GM12801 (cell line): ENCODE measurements around the gene PNLDC1.

ENCODE experiments used
- TF ChIP-seq, protein P1 (sequence below): IDR thresholded peaks from one replicate; pipeline ENCODE4 v1.5.1; 2011; ENCODE audit warnings: control low read depth; ENCODE audit not compliant: insufficient read length; ENCODE audit errors: extremely low read depth

PNLDC1 gene

DNA sequence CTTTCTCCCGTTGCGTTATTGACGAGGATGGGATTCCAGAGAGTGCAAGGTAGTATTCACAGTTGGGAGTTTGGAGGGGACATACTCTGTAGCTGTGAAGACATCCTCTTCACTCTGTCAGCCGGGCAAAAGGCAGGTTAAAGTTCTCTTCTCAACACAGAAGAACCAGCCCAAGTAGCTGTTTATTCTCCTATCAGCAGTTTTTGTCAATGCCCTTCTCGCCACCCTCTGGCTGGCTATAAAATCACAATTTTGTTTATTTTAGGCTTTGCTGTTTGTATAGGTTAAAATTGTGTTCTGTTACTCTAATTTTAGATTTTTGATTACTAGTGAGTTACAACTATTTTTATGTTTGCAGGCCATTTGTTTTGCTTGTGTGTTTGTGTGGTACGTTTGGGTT lies 52.8 kb downstream of the PNLDC1 start:
- TF ChIP-seq, protein P1, sequence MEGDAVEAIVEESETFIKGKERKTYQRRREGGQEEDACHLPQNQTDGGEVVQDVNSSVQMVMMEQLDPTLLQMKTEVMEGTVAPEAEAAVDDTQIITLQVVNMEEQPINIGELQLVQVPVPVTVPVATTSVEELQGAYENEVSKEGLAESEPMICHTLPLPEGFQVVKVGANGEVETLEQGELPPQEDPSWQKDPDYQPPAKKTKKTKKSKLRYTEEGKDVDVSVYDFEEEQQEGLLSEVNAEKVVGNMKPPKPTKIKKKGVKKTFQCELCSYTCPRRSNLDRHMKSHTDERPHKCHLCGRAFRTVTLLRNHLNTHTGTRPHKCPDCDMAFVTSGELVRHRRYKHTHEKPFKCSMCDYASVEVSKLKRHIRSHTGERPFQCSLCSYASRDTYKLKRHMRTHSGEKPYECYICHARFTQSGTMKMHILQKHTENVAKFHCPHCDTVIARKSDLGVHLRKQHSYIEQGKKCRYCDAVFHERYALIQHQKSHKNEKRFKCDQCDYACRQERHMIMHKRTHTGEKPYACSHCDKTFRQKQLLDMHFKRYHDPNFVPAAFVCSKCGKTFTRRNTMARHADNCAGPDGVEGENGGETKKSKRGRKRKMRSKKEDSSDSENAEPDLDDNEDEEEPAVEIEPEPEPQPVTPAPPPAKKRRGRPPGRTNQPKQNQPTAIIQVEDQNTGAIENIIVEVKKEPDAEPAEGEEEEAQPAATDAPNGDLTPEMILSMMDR: no peak

DNA sequence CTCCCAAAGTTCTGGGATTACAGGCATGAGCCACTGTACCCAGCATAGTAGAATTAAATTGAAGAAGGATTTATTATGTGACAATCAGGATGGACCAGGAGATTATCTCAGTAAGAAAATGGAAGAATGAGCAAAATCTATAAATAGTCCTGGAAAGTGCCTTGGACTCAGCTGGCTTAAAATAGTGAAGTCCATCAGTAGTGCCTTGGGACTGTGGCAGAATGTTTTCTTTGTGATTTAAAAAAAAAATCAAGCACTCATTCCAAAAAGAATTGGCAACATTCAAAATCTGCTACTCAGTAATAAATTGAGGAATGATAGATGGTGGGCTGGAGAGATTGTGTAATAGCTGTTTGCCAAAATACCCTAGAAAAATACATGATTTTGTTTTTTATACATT lies 53.7 kb downstream of the PNLDC1 start:
- TF ChIP-seq, protein P1: no peak

DNA sequence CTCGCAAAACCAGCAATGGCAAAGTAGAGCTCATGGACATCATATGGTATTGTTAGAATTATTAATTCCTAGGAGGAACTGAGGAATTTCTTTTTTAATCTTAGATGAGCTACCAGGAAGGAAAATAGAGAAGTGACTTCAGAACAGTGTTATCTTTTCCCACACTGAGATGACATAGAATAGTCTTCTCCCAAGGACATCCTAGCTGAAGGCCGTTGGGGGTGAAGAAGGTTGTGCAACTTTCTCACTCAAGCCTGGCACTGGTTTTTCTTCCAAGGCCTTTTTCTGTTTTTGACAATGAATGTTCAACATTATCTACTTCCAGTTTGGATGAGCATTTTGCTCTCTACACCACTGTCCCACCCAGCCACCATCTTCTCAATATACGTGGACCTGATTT lies 54.9 kb downstream of the PNLDC1 start:
- TF ChIP-seq, protein P1: no peak

DNA sequence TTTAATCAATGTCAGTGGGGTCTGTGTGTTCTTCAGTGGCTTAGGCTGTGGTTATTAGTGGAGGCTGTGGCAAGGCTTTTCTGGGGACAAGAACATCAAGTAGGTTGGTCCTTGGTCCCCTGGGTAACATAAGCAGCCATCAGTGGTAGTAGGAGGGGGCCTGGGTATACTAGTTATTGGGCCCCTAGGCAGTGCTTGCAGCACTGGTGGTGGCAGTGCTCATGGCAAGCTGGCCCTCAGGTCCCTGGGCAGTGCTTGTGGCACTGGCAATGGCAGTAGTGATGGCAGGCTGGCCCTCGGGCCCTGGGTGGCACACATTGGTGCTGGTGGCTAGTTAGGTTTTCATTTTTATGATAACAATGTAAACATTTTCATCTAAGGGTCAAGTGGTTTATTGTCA lies 58.2 kb downstream of the PNLDC1 start:
- TF ChIP-seq, protein P1: no peak

DNA sequence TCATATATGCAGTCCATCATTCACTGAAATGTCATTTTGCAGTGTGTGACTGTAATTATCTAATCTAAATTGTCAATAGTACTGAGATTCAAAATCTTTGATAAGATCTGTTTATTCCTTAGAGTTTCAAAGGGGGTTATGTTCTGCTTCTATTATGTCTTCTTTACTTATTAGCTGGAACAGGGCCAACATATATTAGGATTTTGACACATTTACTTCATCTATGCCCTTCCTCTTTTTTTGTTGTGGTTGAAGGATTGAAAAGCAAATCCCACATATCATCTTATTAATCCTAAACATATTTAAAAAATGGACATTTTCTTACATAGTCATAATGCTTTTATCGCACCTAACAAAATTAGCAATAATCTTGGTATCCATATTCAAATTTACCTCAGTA lies 60.4 kb downstream of the PNLDC1 start:
- TF ChIP-seq, protein P1: no peak

DNA sequence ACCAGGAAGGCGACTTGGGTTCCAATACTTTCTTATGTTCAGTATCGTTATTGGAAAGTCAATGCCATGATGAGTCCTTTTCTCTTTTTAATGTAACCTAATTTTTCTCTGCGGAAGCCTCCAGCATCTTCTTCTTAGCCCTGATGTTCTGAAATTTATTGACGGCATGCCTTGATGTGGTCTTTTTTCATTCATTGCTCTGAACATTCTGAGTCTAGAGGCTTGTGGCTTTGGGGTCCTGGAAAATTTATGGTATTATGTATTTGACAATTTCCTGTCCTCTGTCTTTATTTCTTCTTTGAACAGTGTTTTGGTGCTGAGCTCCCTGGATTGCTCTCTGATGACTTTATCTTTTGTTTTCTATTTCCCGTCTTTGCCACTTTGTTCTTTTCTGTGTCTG lies 62.0 kb downstream of the PNLDC1 start:
- TF ChIP-seq, protein P1: no peak

DNA sequence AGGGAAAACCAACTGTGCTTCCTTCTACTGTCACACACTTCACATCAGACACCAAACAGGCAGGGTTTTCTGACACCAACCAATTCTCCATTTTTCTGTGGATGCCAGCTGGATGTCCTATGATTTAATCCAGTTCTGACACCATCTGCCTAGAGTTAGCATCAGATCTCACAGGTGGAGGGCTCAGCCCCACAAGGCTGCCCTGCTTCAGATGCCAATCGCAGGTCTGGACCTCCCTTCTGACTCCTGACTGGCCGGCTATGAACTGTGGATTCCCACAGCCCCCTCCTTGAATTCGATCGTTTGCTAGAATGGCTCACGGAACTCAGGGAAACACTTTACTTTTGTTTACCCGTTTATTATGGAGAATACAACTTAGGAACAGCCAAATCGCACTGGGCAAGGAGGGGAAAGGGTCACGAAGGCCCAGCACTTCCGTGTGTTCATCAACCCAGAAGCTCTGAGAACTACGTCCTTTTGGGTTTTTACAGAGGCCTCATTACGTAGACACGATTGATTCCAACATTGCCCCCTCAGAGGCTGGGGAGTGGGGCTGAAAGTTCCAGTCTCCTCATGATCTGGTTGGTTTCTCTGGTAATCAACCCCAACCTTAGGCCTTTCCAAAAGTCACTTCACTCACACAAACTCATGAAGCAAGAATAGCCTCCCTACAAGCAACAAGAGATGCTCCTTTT lies 65.3 kb downstream of the PNLDC1 start:
- TF ChIP-seq, protein P1: no peak
